Right atrium auricular region (tissue), 2 donors: Measurements from ENCODE around the gene CCDC61. TPM values are rescaled to one million over a fixed set of nuclear protein-coding genes. Genes with fewer than 3 reads are reported as not detected.

ENCODE experiments used
- DNase-seq: peaks from one replicate; pipeline ENCODE4 v3.0.0-alpha.2; 2019; ENCODE audit warnings: low spot score
- H3K27ac ChIP-seq, 2 donors: fragments of 200-600 bp; sonication (generic); 1 replicate in 1 of 2; 2 replicates in 1 of 2; pipeline ENCODE4 v1.5.1; 2016 to 2019
- H3K27me3 ChIP-seq, 2 donors: fragments of 200-600 bp; sonication (generic); one replicate each; pipeline versions ENCODE4 v1.5.1 to v1.6.0; 2017 to 2019
- H3K36me3 ChIP-seq: fragments of 200-600 bp; sonication (generic); one replicate; pipeline ENCODE4 v1.5.1; 2016
- H3K4me1 ChIP-seq, 2 donors: fragments of 200-600 bp; sonication (generic); one replicate each; pipeline versions ENCODE4 v1.5.1 to v1.6.0; 2017 to 2019
- H3K4me3 ChIP-seq, 2 donors: fragments of 200-600 bp; sonication (generic); 1 replicate in 1 of 2; 2 replicates in 1 of 2; pipeline ENCODE4 v1.5.1; 2017 to 2019; ENCODE audit warnings: mild to moderate bottlenecking in 1 of 2, moderate library complexity in 1 of 2
- H3K9me3 ChIP-seq, 2 donors: fragments of 200-600 bp; sonication (generic); one replicate each; pipeline ENCODE4 v1.5.1; 2019
- CTCF ChIP-seq, 2 donors: fragments of 200-600 bp; sonication (generic); IDR thresholded peaks; one replicate each; pipeline ENCODE4 v1.5.1; 2019; ENCODE audit warnings: antibody characterized with exemption in 2 of 2
- total RNA-seq, 2 donors: library from RNA; depleted of rRNA; stranded (reverse); fragments of >200 nt; gene quantifications; one replicate each; pipeline ENCODE4 v1.1.0, GENCODE V29; 2016

CCDC61 gene
- total RNA-seq, 2 donors from 2014 or later: 5.3 to 7.8 TPM

DNA sequence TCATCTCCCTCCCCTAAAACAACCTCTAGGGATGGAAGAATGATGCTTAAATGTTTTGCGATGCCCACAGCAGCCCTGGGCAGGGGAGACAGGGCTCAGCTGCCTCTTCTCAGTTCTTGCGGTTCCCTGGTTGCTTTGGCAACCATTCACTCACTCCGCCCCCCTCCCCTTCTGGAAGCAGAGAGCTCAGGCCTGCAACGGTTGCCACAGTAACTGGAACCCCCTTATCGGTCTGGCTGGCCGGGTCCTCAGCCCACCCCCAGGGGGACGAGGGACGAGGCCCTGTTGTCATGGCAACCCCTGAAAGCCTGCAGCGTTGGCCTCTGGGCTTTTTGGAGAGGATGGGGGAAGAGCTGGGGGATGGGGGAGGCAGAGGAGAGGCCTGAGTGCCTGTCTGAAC is 41.1 kb upstream of the CCDC61 start:
- Histone ChIP-seq H3K27ac (peak overlapping the region in 1 of 2 donors; percentile 23), H3K9me3 (no peaks in the 10 kb centered on the region), H3K27me3 (no peaks in the 10 kb centered on the region), H3K36me3 (no peaks in the 10 kb centered on the region), H3K4me1 (peaks cover 0 to 22% of the 10 kb centered on the region in 2 donors), H3K4me3 (no peak overlapping the region)
- no peak for TF ChIP-seq CTCF (IDR thresholded peaks at IDR 0.05)
- no peak for DNase-seq

- peak; percentile 75 for DNase-seq
- TF ChIP-seq CTCF (IDR thresholded peaks at IDR 0.05): no peak
- Histone ChIP-seq H3K9me3 (no peaks in the 10 kb centered on the region), H3K27ac (peak overlapping the region; percentile 13 to 53), H3K4me3 (no peak overlapping the region), H3K36me3 (no peaks in the 10 kb centered on the region), H3K4me1 (peaks cover 0 to 30% of the 10 kb centered on the region in 2 donors), H3K27me3 (no peaks in the 10 kb centered on the region)
Observed at GRCh38 chr19:45955905-45956608, 39.2 kb upstream of the CCDC61 start.

GRCh38 chr19:45958320-45958719 is 36.9 kb upstream of the CCDC61 start:
- Histone ChIP-seq H3K4me1 (peaks cover 0 to 25% of the 10 kb centered on the region in 2 donors), H3K4me3 (no peak overlapping the region), H3K27me3 (no peaks in the 10 kb centered on the region), H3K27ac (peak overlapping the region in 1 of 2 donors; percentile 40), H3K36me3 (no peaks in the 10 kb centered on the region), H3K9me3 (no peaks in the 10 kb centered on the region)
- no peak for TF ChIP-seq CTCF (IDR thresholded peaks at IDR 0.05)
- DNase-seq: no peak

DNA sequence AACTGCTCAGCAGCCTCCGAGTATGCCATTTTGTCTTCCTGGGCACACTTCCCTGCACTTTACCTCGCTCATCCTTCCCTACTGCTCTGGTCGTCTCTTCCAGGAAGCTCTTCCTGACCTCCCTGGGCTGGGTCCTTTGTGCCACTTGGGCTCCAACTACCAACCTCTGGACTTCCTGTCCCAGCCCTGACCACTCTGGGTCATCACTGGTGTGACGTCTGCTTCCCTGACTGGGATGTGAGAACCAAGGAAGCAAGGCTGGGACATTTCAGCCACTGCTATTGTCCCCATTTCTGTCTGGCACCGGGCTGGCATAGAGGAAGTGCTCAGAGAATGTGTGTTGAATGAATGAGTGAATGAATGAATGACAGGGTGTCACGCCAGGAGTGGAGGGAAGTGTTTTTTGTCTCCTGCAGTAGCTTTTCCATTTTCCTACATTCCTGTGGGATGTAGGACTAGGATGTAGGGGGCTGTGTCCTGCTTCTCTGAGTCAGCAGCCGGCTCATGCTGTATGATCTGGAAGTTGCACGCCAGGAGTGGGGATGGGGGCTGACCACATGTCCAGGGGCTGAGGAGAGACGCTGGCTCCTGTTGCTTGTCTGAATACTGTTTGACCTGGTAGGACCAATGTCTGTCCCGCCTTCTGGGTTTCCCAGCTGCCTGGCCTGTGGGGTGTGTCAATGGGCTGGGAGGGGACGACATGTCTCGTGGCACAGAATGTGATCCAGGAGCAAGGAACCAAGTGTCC is 36.3 kb upstream of the CCDC61 start:
- TF ChIP-seq CTCF (IDR thresholded peaks at IDR 0.05): no peak
- no peak for DNase-seq
- Histone ChIP-seq H3K27me3 (no peaks in the 10 kb centered on the region), H3K4me3 (no peak overlapping the region), H3K36me3 (no peaks in the 10 kb centered on the region), H3K9me3 (no peaks in the 10 kb centered on the region), H3K4me1 (peaks cover 0 to 22% of the 10 kb centered on the region in 2 donors), H3K27ac (peak overlapping the region; percentile 11 to 40)

GRCh38 chr19:45959517-45960025 is 35.7 kb upstream of the CCDC61 start:
- TF ChIP-seq CTCF (IDR thresholded peaks at IDR 0.05): no peak
- no peak for DNase-seq
- no peaks in the 10 kb centered on the region for H3K9me3 ChIP-seq
- H3K4me1 ChIP-seq: peaks cover 0 to 18% of the 10 kb centered on the region in 2 donors
- no peaks in the 10 kb centered on the region for H3K27me3 ChIP-seq
- H3K36me3 ChIP-seq: no peaks in the 10 kb centered on the region
- no peak overlapping the region for H3K4me3 ChIP-seq
- H3K27ac ChIP-seq: peak overlapping the region; percentile 26 to 40
